ENCODE data around the gene SMO. TPM values are rescaled to one million over a fixed set of nuclear protein-coding genes. Genes with fewer than 3 reads are reported as not detected.

The SMO gene
- total RNA-seq, 2 donors from 2014 or later, result 4.7 to 9.9 TPM

DNA sequence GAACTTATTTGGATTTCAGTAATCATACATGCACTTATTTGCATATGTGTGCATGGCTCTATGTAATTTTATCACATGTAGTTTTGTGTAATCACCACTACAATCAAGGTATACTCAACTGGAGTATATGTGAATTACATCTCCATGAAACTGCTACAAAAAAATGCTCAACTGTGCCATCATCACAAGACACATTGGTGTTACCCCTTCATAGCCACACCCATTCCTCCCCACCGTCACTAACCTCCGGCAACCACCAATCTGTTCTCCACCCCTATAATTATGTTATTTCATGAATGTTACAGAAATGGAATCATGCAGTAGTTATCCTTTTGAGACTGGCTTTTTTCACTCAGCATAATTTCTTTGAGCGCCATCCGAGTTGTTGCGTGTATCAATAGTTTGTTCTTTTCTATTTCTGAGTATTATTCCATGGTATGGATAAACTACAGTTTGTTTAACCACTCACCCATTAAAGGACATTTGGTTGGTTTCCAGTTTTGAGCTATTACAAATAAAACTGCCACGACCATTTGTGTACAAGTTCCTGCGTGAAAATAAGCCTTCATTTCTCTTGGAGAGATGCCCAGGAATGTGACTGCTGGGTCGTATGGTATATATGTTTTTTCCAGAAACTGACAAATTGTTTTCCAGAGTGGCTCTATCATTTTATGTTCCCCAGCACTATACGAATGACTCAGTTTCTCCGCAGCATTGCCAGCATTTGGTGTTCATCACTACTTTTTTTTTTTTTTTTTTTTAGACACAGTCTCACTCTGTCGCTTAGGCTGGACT, 11.3 kb upstream of the SMO start:
- no peak for DNase-seq (ENCODE audit: low spot score)
- no peaks in the 10 kb centered on the region for H3K9me3 ChIP-seq
- TF ChIP-seq, protein P1, sequence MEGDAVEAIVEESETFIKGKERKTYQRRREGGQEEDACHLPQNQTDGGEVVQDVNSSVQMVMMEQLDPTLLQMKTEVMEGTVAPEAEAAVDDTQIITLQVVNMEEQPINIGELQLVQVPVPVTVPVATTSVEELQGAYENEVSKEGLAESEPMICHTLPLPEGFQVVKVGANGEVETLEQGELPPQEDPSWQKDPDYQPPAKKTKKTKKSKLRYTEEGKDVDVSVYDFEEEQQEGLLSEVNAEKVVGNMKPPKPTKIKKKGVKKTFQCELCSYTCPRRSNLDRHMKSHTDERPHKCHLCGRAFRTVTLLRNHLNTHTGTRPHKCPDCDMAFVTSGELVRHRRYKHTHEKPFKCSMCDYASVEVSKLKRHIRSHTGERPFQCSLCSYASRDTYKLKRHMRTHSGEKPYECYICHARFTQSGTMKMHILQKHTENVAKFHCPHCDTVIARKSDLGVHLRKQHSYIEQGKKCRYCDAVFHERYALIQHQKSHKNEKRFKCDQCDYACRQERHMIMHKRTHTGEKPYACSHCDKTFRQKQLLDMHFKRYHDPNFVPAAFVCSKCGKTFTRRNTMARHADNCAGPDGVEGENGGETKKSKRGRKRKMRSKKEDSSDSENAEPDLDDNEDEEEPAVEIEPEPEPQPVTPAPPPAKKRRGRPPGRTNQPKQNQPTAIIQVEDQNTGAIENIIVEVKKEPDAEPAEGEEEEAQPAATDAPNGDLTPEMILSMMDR (IDR thresholded peaks at IDR 0.05), result no peak
- no peak overlapping the region for H3K27ac ChIP-seq
- H3K4me3 ChIP-seq, result no peak overlapping the region
- no peaks in the 10 kb centered on the region for H3K4me1 ChIP-seq
- H3K27me3 ChIP-seq, result no peaks in the 10 kb centered on the region
- H3K36me3 ChIP-seq, result no peaks in the 10 kb centered on the region

DNA sequence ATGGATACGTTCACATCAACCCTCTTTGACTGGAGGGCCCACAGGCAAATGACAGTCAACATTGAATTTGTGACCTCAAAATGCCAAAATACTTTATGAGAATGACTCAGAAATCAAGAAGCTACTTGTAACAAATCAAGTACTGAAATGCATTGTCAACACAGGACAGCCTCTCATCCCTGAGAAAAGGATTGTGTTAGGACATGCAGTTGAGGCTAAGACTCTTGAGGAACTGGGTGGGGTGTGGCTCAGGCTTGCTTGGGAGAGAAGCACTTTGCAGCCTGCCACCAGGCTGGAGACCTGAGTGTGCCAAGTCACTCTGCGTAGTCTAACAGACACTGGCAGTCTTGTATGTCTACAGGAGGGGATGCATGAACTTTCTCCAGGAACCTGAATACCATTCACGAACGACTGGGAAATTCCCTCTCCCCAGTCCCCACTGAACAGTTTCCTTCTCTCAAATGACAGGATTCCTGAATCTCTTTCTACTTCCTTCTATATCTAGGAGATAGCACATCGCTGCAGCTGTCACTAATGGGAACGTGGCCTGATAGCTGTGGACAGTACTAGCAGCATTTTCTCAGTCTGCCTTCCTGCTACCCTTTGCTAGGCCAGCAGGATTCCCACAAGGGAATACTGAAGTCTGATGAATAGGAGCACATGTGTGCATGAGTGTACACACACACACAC, 3.3 kb upstream of the SMO start:
- Histone ChIP-seq H3K27me3 (no peaks in the 10 kb centered on the region), H3K36me3 (no peaks in the 10 kb centered on the region), H3K9me3 (no peaks in the 10 kb centered on the region), H3K27ac (no peak overlapping the region), H3K4me3 (no peak overlapping the region), H3K4me1 (peaks cover 0 to 9% of the 10 kb centered on the region in 2 donors)
- TF ChIP-seq, protein P1 (IDR thresholded peaks at IDR 0.05), result no peak
- DNase-seq (ENCODE audit: low spot score), result no peak

DNA sequence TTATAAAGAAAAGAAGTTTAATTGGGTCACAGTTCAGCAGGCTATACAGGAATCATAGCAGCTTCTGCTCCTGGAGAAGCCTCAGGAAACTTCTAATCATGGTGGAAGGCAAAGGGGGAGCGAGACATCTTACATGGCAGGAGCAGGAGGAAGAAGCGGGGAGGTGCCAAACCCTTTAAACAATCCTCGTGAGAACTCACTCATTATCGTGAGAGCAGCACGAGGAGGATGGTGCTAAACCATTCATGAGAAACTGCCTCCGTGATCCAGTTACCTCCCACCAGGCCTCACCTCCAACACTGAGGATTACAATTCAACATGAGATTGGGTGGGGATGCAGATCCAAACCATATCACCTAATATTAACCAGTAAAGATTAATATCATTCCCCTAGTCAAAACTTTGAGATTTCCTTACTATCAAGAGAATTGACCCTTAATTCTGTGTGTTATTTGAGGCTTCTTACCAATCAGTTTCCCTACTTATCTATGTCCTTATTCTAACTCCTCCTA, 1.6 kb upstream of the SMO start:
- Histone ChIP-seq H3K27ac (no peak overlapping the region), H3K9me3 (no peaks in the 10 kb centered on the region), H3K4me3 (no peak overlapping the region), H3K4me1 (peaks cover 0 to 14% of the 10 kb centered on the region in 2 donors), H3K27me3 (no peaks in the 10 kb centered on the region), H3K36me3 (no peaks in the 10 kb centered on the region)
- TF ChIP-seq, protein P1 (IDR thresholded peaks at IDR 0.05), result no peak
- DNase-seq (ENCODE audit: low spot score), result no peak

DNA sequence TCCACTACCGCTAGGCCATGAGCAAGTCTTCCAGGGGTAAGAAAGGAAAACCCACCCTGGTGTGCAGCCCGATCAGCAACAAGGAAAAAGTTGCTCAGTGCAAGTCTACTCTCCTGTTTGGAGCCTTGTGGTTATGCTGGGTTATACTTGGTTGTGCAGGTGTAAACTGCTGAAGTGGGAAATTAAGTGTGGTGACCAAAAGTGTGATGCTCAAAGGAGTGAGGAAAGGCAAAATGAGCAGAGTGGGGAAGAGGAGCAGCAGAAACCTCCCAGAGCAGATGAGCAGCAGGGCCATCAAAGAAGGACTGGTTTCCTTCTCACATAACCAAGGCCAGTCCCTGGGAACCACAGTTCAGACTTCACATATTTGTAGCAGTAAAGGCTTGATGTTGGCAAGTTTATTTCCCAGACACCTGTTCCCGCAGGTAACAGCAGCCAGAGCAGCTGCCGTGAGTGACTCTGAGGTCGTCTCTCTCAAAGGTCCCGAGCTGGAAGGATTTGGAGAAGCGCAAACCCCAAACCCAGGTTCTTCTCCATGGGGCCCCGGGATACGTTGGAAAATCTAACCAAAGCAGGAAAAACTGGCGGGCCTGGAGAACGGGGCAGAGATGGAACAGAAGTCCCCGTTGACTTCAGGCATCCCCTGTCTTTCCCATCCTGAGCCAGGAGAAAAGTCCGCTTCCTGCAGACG, 607 bp upstream of the SMO start:
- TF ChIP-seq, protein P1 (IDR thresholded peaks at IDR 0.05), result no peak
- no peaks in the 10 kb centered on the region for H3K36me3 ChIP-seq
- H3K27me3 ChIP-seq, result no peaks in the 10 kb centered on the region
- H3K9me3 ChIP-seq, result no peaks in the 10 kb centered on the region
- peaks cover 0 to 14% of the 10 kb centered on the region in 2 donors for H3K4me1 ChIP-seq
- DNase-seq (ENCODE audit: low spot score), result no peak
- peak overlapping the region; percentile 44 to 59 for H3K27ac ChIP-seq
- H3K4me3 ChIP-seq, result peak overlapping the region; percentile 67 to 81

DNA sequence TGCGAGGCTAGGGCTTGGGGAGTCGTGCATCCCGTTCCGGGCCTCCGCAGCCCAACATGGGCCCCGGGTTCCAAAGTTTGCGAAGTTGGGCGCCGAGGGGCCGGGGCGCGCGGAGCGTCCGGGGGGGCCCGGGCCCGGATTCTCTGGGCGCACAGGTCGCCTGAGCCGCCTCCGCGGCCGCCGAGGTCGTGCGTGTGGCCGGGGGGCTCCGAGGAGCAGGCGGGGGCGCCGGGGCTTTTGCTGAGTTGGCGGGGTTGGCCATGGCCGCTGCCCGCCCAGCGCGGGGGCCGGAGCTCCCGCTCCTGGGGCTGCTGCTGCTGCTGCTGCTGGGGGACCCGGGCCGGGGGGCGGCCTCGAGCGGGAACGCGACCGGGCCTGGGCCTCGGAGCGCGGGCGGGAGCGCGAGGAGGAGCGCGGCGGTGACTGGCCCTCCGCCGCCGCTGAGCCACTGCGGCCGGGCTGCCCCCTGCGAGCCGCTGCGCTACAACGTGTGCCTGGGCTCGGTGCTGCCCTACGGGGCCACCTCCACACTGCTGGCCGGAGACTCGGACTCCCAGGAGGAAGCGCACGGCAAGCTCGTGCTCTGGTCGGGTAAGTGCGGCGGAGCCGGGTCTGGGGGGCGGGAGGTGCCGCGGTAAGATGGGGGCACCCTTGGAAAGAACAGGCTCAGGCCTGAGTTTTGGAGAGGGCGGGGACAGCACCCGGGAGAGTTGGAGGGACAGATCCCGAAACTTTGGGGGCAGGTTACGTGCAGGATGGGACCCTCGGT, 643 bp downstream of the SMO start:
- Histone ChIP-seq H3K27ac (peak overlapping the region; percentile 44 to 59), H3K27me3 (no peaks in the 10 kb centered on the region)

More for the DNA sequence above, 643 bp downstream of the SMO start:
- Histone ChIP-seq H3K9me3 (no peaks in the 10 kb centered on the region), H3K4me3 (peak overlapping the region; percentile 67 to 81), H3K4me1 (peaks cover 0 to 14% of the 10 kb centered on the region in 2 donors), H3K36me3 (no peaks in the 10 kb centered on the region)
- TF ChIP-seq, protein P1 (IDR thresholded peaks at IDR 0.05), result no peak
- DNase-seq (ENCODE audit: low spot score), result no peak

All from right atrium auricular region (tissue), 2 donors.